T-helper 17 cell (primary cell): ENCODE results near the gene RFNG. TPM values are rescaled to one million over a fixed set of nuclear protein-coding genes. Genes with fewer than 3 reads are reported as not detected.

Experiments used
- ATAC-seq: fragments of 150-1000 bp; cut with Tn5 transposase; 2 replicates; pipeline ENCODE4 v1.10.0; 2021; ENCODE audit warnings: mild to moderate bottlenecking, moderate library complexity
- DNase-seq, 3 donors: peaks; one replicate each; pipeline versions ENCODE4 v3.0.0 to v3.0.0-alpha.2; 2020 to 2021
- H3K9me3 ChIP-seq: one replicate; pipeline ENCODE4 v1.7.0; 2013; ENCODE audit warnings: low read length, mild to moderate bottlenecking; ENCODE audit not compliant: control insufficient read depth, poor library complexity, severe bottlenecking
- H3K27ac Mint-ChIP-seq: one replicate; pipeline ENCODE4 v1.8.0; 2022; ENCODE audit warnings: mild to moderate bottlenecking, moderate library complexity, mixed read lengths
- H3K27me3 Mint-ChIP-seq: one replicate; pipeline ENCODE4 v1.8.0; 2022; ENCODE audit warnings: mixed read lengths
- H3K36me3 Mint-ChIP-seq: one replicate; pipeline ENCODE4 v1.8.0; 2022; ENCODE audit warnings: low read depth, mixed read lengths
- H3K4me1 Mint-ChIP-seq: one replicate; pipeline ENCODE4 v1.8.0; 2022; ENCODE audit warnings: mild to moderate bottlenecking, mixed read lengths
- H3K4me3 Mint-ChIP-seq: one replicate; pipeline ENCODE4 v1.8.0; 2022; ENCODE audit warnings: mild to moderate bottlenecking, moderate library complexity, mixed read lengths
- total RNA-seq, 4 donors: library from RNA in 2 of 4; stranded (reverse) in 2 of 4; gene quantifications; one replicate each; pipeline ENCODE4 v1.2.3 and lab custom pipeline; 2022 to 2026

Gene RFNG
- total RNA-seq, 2 donors from 2014 or later, result 26.5 to 28.3 TPM

- Mint-ChIP-seq H3K4me3 (no peak overlapping the region), H3K4me1 (peaks cover 5% of the 10 kb centered on the region), H3K36me3 (no peaks in the 10 kb centered on the region), H3K27ac (no peak overlapping the region), H3K27me3 (no peaks in the 10 kb centered on the region)
- H3K9me3 ChIP-seq, result no peaks in the 10 kb centered on the region
- DNase-seq (peak in 1 of 3 donors; percentile 6), ATAC-seq (no peak)
Measured at GRCh38 chr17:82054351-82055022, 2.9 kb upstream of the RFNG start.

DNA sequence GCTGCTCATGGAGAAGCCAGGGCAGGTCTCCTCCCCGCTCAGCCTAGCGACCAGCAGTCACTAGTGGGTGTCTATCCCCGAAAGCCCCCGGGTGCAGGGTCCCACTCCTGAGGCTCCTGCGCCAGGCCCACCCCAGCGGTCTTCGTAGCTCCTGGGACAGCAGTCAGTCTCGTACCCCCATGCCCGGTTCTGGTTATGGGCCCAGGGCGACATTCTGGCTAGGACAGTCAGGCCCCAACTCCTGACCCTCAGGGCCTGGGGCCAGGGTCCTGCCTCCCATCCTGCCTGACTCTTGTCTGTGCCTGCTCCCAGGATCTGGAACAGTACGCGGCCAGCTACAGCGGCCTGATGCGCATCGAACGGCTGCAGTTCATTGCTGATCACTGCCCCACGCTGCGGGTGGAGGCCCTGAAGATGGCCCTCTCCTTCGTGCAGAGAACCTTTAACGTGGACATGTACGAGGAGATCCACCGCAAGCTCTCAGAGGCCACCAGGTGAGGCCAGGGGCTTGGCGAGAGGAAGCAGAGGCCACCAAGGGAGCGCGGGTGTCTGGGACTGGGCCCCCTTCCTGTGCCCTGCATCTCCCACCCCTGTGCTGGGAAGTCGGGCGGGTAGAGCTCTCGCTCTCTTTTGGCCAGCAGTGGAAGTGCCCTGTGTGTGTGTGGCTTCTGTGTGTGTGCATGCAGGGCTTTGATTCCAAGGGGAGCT, 2.1 kb upstream of the RFNG start:
- Mint-ChIP-seq H3K4me3 (no peak overlapping the region), H3K4me1 (peaks cover 5% of the 10 kb centered on the region), H3K27me3 (no peaks in the 10 kb centered on the region), H3K27ac (no peak overlapping the region), H3K36me3 (no peaks in the 10 kb centered on the region)
- no peaks in the 10 kb centered on the region for H3K9me3 ChIP-seq
- DNase-seq (peak in 1 of 3 donors; percentile 7), ATAC-seq (no peak)

DNA sequence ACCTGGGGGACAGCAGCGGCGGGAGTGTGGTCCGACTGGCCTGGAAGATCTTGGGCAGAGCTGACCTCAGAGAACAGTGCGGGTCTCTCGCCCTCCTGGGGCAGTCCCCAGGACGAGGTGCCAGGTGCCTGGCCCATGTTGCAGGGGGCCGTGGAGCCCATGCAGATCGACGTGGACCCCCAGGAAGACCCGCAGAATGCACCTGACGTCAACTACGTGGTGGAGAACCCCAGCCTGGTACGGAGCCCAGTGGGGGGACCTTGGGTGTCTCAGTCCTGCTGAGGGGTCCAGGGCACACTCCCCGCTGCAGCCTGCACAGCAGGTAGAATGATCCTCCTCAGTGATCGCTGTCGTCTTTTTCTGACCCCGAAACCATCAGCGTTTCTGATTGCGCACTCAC, 1.5 kb upstream of the RFNG start:
- peak in 1 of 3 donors; percentile 8 for DNase-seq
- H3K4me1 Mint-ChIP-seq, result peaks cover 5% of the 10 kb centered on the region
- H3K9me3 ChIP-seq, result no peaks in the 10 kb centered on the region
- ATAC-seq, result no peak
- H3K27ac Mint-ChIP-seq, result no peak overlapping the region
- H3K36me3 Mint-ChIP-seq, result no peaks in the 10 kb centered on the region
- peak overlapping the region; percentile 81 for H3K4me3 Mint-ChIP-seq
- no peaks in the 10 kb centered on the region for H3K27me3 Mint-ChIP-seq

GRCh38 chr17:82052638-82053059, 1.0 kb upstream of the RFNG start:
- DNase-seq, result peak in 1 of 3 donors; percentile 6
- Mint-ChIP-seq H3K4me3 (peak overlapping the region; percentile 81), H3K27ac (no peak overlapping the region), H3K27me3 (no peaks in the 10 kb centered on the region), H3K36me3 (peaks cover 1% of the 10 kb centered on the region), H3K4me1 (peaks cover 5% of the 10 kb centered on the region)
- no peaks in the 10 kb centered on the region for H3K9me3 ChIP-seq
- ATAC-seq, result no peak

DNA sequence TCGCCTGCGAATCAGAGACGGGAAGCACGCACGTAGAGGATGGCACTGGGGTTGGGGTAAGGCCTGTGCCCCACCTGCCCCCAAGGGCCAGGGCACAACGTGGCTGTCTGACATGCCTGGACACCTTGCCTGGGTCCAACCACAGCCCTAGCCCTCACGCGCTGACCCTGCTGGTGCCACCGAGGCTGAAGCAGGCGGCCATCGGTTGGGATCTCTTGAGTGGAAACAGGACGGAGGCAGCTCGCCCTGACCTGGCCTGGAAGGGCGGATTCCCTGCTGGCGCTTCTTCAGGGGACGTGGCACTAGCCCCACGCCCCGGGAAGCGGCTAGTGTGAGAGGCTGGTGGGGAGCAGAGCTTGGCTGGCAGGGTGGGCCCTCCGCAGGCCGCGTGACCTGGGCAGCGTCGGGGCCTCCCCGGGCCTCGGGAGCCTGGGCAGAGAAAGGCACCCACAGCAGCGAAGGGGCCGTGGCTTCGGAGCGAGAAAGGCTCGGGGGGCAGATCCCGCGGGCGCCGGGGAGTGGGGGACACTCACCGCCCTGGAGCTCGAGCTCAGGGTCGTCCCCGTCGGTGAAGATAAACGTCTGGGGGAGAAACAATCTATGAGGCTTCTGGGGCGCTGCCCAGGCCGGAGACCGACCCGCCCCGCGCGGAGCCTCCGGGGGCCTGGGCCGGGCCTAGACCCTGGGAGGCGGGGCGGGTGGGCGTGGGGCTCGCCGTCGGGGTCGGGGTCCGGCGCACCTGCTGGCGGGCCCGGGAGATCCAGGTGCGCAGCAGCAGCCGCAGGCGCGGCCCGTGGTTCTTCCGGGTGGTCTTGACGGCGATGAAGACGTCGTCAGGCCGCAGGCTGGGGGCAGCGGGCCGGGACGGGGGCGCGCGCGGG, 610 bp downstream of the RFNG start:
- peak; percentile 23 for ATAC-seq
- Mint-ChIP-seq H3K36me3 (peaks cover 3% of the 10 kb centered on the region), H3K4me1 (peaks cover 8% of the 10 kb centered on the region), H3K27ac (peak overlapping the region; percentile 67), H3K4me3 (peak overlapping the region; percentile 86), H3K27me3 (no peaks in the 10 kb centered on the region)
- DNase-seq, result peak in 1 of 3 donors; percentile 16
- no peaks in the 10 kb centered on the region for H3K9me3 ChIP-seq

DNA sequence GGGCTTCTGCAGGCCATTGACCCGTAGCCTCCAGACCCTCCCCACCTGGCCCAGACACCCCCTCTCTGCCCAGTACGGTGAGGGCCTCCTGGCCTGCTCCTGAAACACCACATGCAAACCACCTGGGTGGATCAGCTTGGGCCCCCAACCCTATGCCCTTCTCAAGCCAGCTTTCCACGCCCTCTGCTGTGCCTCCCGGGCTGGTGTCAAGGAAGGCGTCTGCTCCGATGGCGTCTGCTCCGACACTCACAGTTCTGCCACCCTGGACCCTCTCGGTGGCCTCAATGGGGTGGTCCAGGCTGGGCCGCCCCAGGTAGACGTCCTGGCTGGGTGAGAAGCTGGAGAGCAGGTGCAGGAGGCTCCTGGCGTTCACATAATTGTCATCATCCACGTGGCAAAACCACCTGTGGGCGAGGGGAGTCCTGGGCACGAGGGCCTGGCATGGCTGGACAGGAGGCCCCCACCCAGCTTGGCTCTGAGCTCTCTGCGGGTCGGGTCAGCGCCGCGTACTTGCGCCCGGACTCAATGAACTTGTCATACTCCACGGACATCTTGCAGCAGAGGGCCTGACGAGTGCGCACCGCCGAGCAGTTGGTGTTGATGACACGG, 1.4 kb downstream of the RFNG start:
- peak overlapping the region; percentile 86 for H3K4me3 Mint-ChIP-seq
- no peaks in the 10 kb centered on the region for H3K9me3 ChIP-seq
- peaks cover 8% of the 10 kb centered on the region for H3K4me1 Mint-ChIP-seq
- H3K27ac Mint-ChIP-seq, result peak overlapping the region; percentile 67
- DNase-seq (no peak), ATAC-seq (no peak)
- H3K27me3 Mint-ChIP-seq, result no peaks in the 10 kb centered on the region
- H3K36me3 Mint-ChIP-seq, result peaks cover 3% of the 10 kb centered on the region

DNA sequence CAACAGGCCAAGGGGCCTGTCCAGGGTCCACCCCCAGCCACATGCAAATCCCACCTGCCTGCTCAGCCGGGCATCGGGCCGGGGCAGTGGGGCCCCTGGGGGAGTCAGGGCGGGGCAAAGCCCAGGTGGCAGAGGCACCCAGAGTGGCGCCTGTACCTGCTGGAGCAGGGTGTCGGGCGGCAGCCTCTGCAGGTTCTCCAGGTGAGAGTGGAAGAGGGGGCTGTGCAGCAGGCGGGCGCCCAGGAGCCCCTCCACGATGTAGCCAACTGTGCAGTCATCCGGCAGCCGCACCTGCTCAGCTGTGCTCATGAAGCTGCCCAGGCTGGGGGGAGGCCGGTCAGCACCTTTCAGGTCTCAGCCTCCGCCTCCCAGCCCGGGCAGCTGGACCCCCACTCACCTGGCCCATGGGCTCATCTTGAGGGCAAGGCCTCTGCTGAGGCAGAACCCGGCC, 2.1 kb downstream of the RFNG start:
- ATAC-seq, result no peak
- H3K9me3 ChIP-seq, result no peaks in the 10 kb centered on the region
- H3K36me3 Mint-ChIP-seq, result peaks cover 3% of the 10 kb centered on the region
- H3K27ac Mint-ChIP-seq, result no peak overlapping the region
- peaks cover 8% of the 10 kb centered on the region for H3K4me1 Mint-ChIP-seq
- no peaks in the 10 kb centered on the region for H3K27me3 Mint-ChIP-seq
- H3K4me3 Mint-ChIP-seq, result no peak overlapping the region
- no peak for DNase-seq

DNA sequence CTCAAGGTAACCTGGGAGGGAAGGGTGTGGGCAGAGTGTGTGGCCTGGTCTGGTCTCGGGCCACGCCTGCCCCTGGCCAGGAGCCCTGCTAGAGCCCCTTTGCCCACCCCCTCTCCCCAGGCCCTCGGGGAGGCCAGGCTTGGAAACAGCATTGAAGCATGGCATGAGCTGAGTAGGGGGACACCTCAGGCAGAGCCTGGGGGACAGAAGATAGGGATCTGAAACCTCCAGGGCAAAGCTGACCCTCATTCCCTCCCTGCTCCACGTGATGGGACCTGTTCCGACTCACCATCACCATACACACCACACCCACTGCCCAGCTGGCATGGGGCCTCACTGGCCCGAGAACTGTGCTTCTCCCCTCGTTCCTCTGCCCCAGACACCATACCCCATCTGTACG, 2.5 kb downstream of the RFNG start:
- Mint-ChIP-seq H3K27me3 (no peaks in the 10 kb centered on the region), H3K36me3 (peaks cover 3% of the 10 kb centered on the region), H3K4me3 (no peak overlapping the region), H3K27ac (no peak overlapping the region), H3K4me1 (peaks cover 8% of the 10 kb centered on the region)
- ATAC-seq (no peak), DNase-seq (no peak)
- H3K9me3 ChIP-seq, result no peaks in the 10 kb centered on the region

- DNase-seq (no peak), ATAC-seq (no peak)
- no peaks in the 10 kb centered on the region for H3K9me3 ChIP-seq
- Mint-ChIP-seq H3K4me1 (peaks cover 8% of the 10 kb centered on the region), H3K27me3 (no peaks in the 10 kb centered on the region), H3K36me3 (peaks cover 3% of the 10 kb centered on the region), H3K4me3 (no peak overlapping the region), H3K27ac (no peak overlapping the region)
Measured at GRCh38 chr17:82048571-82048971, 3.0 kb downstream of the RFNG start.

- no peak for DNase-seq
- Mint-ChIP-seq H3K4me3 (no peak overlapping the region), H3K27ac (no peak overlapping the region), H3K4me1 (peaks cover 8% of the 10 kb centered on the region), H3K36me3 (peaks cover 3% of the 10 kb centered on the region), H3K27me3 (no peaks in the 10 kb centered on the region)
- no peaks in the 10 kb centered on the region for H3K9me3 ChIP-seq
- ATAC-seq, result no peak
Measured at GRCh38 chr17:82047914-82048570, 3.6 kb downstream of the RFNG start.

- ATAC-seq (no peak), DNase-seq (no peak)
- no peaks in the 10 kb centered on the region for H3K9me3 ChIP-seq
- Mint-ChIP-seq H3K4me3 (no peak overlapping the region), H3K27me3 (no peaks in the 10 kb centered on the region), H3K27ac (no peak overlapping the region), H3K4me1 (peaks cover 8% of the 10 kb centered on the region), H3K36me3 (peaks cover 3% of the 10 kb centered on the region)
Measured at GRCh38 chr17:82047379-82047778, 4.2 kb downstream of the RFNG start.

DNA sequence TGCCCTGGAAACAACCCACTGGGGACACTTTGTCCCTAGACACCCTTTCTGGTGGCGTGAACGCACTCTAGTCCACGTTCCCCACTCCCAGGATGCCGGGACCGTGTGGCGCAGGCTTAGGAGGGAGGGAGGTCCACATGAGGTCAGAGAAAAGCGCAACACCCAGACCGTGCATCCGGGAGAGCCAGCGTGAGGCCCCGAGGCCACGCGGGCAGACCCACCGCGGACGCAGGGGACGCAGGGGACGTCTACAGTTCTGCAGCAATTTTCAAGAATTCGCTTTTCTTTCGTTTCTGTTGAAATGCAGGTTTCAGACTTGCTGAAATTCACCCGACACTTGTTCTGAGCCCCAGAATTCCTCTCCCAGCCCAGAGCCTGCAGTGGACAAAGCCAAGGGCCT, 4.7 kb downstream of the RFNG start:
- ATAC-seq, result no peak
- Mint-ChIP-seq H3K27me3 (no peaks in the 10 kb centered on the region), H3K4me3 (no peak overlapping the region), H3K27ac (no peak overlapping the region), H3K4me1 (peaks cover 8% of the 10 kb centered on the region), H3K36me3 (peaks cover 3% of the 10 kb centered on the region)
- no peak for DNase-seq
- H3K9me3 ChIP-seq, result no peaks in the 10 kb centered on the region
